ENCODE measurements around the gene ZIC3.

DNA sequence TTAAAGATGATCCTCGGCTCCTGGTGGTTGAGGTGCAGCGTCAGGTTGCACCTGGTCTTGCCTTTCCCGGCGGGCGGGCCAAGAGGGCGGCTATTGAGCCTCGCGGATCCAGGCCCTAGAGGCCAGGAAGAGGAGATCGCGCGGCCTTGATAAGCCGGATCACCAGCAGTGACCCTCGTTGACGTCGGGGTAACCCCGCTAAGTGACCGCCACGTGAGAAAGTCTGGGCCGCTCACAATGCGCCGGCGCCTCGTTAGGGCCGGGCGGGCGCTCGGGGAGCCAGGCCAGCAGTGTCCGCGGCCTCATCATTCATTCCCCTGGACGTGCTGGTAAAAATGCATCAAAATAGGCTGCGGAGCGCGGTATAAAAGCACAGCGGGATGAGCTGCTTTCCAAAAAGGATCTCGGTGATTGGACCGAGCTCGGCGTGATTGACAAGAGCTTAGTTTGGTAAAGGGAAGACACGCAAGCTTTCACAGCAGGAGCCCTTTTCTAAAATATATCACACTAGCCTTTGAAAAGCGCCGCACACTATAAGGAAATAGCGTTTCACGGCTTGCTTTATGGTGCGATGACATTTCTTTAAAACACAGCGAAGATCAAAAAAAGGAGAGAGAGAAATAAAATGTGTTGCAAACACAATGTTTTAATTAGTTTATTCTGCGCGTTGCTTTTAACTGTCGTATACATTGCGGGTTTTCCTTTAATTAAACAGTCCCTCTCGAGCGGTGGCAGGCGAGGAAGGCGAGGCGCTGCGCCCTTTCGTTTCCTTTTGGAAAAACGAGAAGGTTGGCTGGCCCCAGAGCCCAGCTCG lies 15.9 kb upstream of the ZIC3 start:
- no peak for TF ChIP-seq EZH2 (IDR thresholded peaks at IDR 0.05; ENCODE audit: borderline replicate concordance, low read depth, low read length, severe bottlenecking)
- TF ChIP-seq CTCF (IDR thresholded peaks at IDR 0.05; ENCODE audit: borderline replicate concordance, extremely low read depth, low read length, poor library complexity, severe bottlenecking) = no peak

All from DND-41 (cell line).